Nephron progenitor cell (in vitro differentiated cells): ENCODE data around the gene UBQLN3.

Source experiments
- DNase-seq: peaks from one replicate; pipeline ENCODE4 v3.0.0; 2021
- H3K27ac Mint-ChIP-seq: 2 replicates; pipeline ENCODE4 v1.8.0; 2021; ENCODE audit warnings: mild to moderate bottlenecking, moderate library complexity, mixed read lengths
- H3K27me3 Mint-ChIP-seq: 2 replicates; pipeline ENCODE4 v1.8.0; 2021; ENCODE audit warnings: mild to moderate bottlenecking, low read depth, mixed read lengths; ENCODE audit not compliant: poor library complexity
- H3K36me3 Mint-ChIP-seq: 2 replicates; pipeline ENCODE4 v1.8.0; 2021; ENCODE audit warnings: low read depth, mixed read lengths
- H3K4me1 Mint-ChIP-seq: 2 replicates; pipeline ENCODE4 v1.8.0; 2021; ENCODE audit warnings: mixed read lengths
- H3K4me3 Mint-ChIP-seq: 2 replicates; pipeline ENCODE4 v1.8.0; 2021; ENCODE audit warnings: mild to moderate bottlenecking, moderate library complexity, mixed read lengths
- H3K9me3 Mint-ChIP-seq: 2 replicates; pipeline ENCODE4 v1.8.0; 2021; ENCODE audit warnings: mild to moderate bottlenecking, moderate library complexity, mixed read lengths
- CTCF ChIP-seq: fragments of 200-600 bp; sonication (generic); IDR thresholded peaks from 2 replicates; pipeline ENCODE4 v1.5.0; 2021; ENCODE audit warnings: antibody characterized with exemption

UBQLN3 gene

GRCh38 chr11:5460983-5461621, 48.7 kb downstream of the UBQLN3 start:
- Mint-ChIP-seq H3K9me3 (no peaks in the 10 kb centered on the region), H3K36me3 (no peaks in the 10 kb centered on the region), H3K27ac (no peak overlapping the region), H3K4me3 (no peak overlapping the region), H3K4me1 (no peaks in the 10 kb centered on the region), H3K27me3 (no peaks in the 10 kb centered on the region)
- TF ChIP-seq CTCF = no peak
- DNase-seq = no peak
